Progenitor cell of endocrine pancreas (in vitro differentiated cells): Measurements from ENCODE around the gene ITPR3. TPM values are rescaled to one million over a fixed set of nuclear protein-coding genes. Genes with fewer than 3 reads are reported as not detected.
A peak's percentile ranks its signal among the peaks of the same experiment; 100 is the strongest.

Source experiments
- DNase-seq: peaks from one replicate; pipeline ENCODE4 v3.0.0; 2021; ENCODE audit warnings: low spot score; ENCODE audit not compliant: unreplicated experiment
- H3K27ac Mint-ChIP-seq: 2 replicates; pipeline ENCODE4 v1.8.0; 2021; ENCODE audit warnings: mild to moderate bottlenecking, moderate library complexity, mixed read lengths
- H3K27me3 Mint-ChIP-seq: 2 replicates; pipeline ENCODE4 v1.8.0; 2021; ENCODE audit warnings: mixed read lengths
- H3K36me3 Mint-ChIP-seq: 2 replicates; pipeline ENCODE4 v1.8.0; 2022; ENCODE audit warnings: mixed read lengths; ENCODE audit not compliant: insufficient read depth
- H3K4me1 Mint-ChIP-seq: 2 replicates; pipeline ENCODE4 v1.8.0; 2021; ENCODE audit warnings: low read depth, mixed read lengths
- H3K4me3 Mint-ChIP-seq: 2 replicates; pipeline ENCODE4 v1.8.0; 2021; ENCODE audit warnings: low read depth, mild to moderate bottlenecking, moderate library complexity, mixed read lengths
- H3K9me3 Mint-ChIP-seq: 2 replicates; pipeline ENCODE4 v1.8.0; 2021; ENCODE audit warnings: low read depth, mixed read lengths
- CTCF ChIP-seq: fragments of 200-600 bp; sonication (generic); IDR thresholded peaks from one replicate; pipeline ENCODE4 v1.5.0; 2021; ENCODE audit warnings: antibody characterized with exemption, mild to moderate bottlenecking; ENCODE audit not compliant: unreplicated experiment
- total RNA-seq: library from RNA; stranded (reverse); gene quantifications from 2 replicates; pipeline ENCODE4 v1.2.1, GENCODE V29; 2021

Gene ITPR3
- total RNA-seq, 1 donor from 2014 or later = 28.3 TPM

GRCh38 chr6:33708516-33709204, 87.5 kb downstream of the ITPR3 start:
- Mint-ChIP-seq H3K36me3 (peaks cover 10% of the 10 kb centered on the region), H3K4me1 (peaks cover 31% of the 10 kb centered on the region), H3K9me3 (no peaks in the 10 kb centered on the region), H3K27me3 (no peaks in the 10 kb centered on the region), H3K27ac (no peak overlapping the region), H3K4me3 (no peak overlapping the region)
- TF ChIP-seq CTCF = no peak
- DNase-seq = no peak

- peak overlapping the region; percentile 98 for H3K4me3 Mint-ChIP-seq
- no peak for TF ChIP-seq CTCF
- H3K9me3 Mint-ChIP-seq = no peaks in the 10 kb centered on the region
- no peak overlapping the region for H3K27ac Mint-ChIP-seq
- peaks cover 10% of the 10 kb centered on the region for H3K36me3 Mint-ChIP-seq
- H3K4me1 Mint-ChIP-seq = peaks cover 27% of the 10 kb centered on the region
- H3K27me3 Mint-ChIP-seq = no peaks in the 10 kb centered on the region
- DNase-seq = no peak
Measured at GRCh38 chr6:33709605-33710295, 88.6 kb downstream of the ITPR3 start.

- peak overlapping the region; percentile 99 for H3K27ac Mint-ChIP-seq
- TF ChIP-seq CTCF = no peak
- H3K27me3 Mint-ChIP-seq = no peaks in the 10 kb centered on the region
- no peaks in the 10 kb centered on the region for H3K9me3 Mint-ChIP-seq
- peak overlapping the region; percentile 98 for H3K4me3 Mint-ChIP-seq
- no peak for DNase-seq
- H3K36me3 Mint-ChIP-seq = peaks cover 10% of the 10 kb centered on the region
- peaks cover 27% of the 10 kb centered on the region for H3K4me1 Mint-ChIP-seq
Measured at GRCh38 chr6:33710296-33711121, 89.4 kb downstream of the ITPR3 start.

DNA sequence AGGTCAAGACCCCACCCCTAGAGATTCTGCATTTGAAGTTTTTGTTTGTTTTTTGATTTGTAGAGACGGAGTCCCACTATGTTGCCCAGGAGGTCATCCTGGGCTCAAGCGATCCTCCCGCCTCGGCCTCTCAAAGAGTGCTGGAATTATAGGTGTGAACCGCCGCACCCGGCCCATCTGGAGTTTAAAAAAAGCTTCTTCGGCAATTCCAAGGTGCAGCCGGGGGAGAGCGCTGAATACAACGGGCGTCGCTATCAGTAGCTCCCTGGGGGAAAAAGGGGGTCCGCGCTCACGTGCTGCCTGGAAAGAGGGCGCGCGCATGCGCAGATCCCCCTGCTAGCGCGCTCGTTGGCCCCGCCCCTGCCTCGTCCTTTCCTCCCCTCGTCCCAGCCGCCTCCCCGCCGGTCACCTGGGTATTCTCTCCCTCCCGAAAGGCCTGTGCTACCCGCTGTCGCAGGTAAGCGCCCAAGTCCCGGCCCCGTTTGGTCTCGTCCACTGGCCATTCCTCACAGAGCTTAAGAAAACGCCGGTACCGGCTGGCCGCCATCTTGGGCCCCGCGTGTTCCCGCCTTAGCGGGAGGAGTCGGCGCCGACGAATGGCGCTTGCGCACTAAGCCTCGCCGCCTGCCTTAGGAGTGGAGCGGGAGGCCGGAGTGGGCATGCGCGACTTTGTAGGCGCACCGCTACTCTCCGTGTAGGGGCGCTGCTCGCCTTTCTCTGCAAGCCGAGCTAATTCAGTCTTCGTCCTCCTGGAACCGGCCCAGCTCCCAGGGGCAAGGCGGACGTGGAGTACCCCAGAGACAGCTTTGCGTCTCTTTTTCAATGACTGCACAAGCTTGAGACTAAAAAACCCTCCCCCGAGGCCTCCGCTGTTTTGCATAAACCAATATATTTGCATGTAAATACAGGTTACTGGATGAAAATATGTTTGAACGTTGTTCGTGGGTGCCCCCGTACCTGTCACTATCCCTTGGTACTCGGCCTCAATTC, 90.3 kb downstream of the ITPR3 start, which contains the start of gene UQCC2:
UQCC2 (minus strand) TSS at position 561 of the 990 bp plus-strand sequence; CDS start at position 547, 14 bp downstream.
- peaks cover 9% of the 10 kb centered on the region for H3K36me3 Mint-ChIP-seq
- no peaks in the 10 kb centered on the region for H3K9me3 Mint-ChIP-seq
- no peaks in the 10 kb centered on the region for H3K27me3 Mint-ChIP-seq
- H3K4me1 Mint-ChIP-seq = peaks cover 25% of the 10 kb centered on the region
- DNase-seq = peak; percentile 96
- H3K4me3 Mint-ChIP-seq = peak within 1 kb of the TSS; percentile 98
- TF ChIP-seq CTCF = peak; percentile 61
- H3K27ac Mint-ChIP-seq = peak within 1 kb of the TSS; percentile 99
